Activated CD4-positive, alpha-beta T cell treated with anti-CD3 and anti-CD28 coated beads, Interleukin-2, amount 50 U/mL, for 24 hours (primary cell): ENCODE results near the gene LRRC8B.
"Not testable (repeated sequence)": the region's sequence is repeated elsewhere in the genome, so short reads cannot be mapped to it uniquely, and the experiment has no call there.

Source experiments
- DNase-seq, 2 donors: peaks; one replicate each; pipeline ENCODE4 v3.0.0-alpha.2; 2020; ENCODE audit warnings: low read depth in 1 of 2, low spot score in 1 of 2

LRRC8B gene

GRCh38 chr1:89523572-89524368 lies 859 bp upstream of the LRRC8B start:
- peak; percentile 18 to 60 for DNase-seq

GRCh38 chr1:89525169-89525855 lies 683 bp downstream of the LRRC8B start:
- peak in 1 of 2 donors; percentile 24 for DNase-seq

GRCh38 chr1:89527256-89527655 lies 2.6 kb downstream of the LRRC8B start:
- DNase-seq, result no peak

GRCh38 chr1:89527750-89528381 lies 3.2 kb downstream of the LRRC8B start:
- no peak for DNase-seq

GRCh38 chr1:89528382-89528780 lies 3.8 kb downstream of the LRRC8B start:
- DNase-seq, result no peak

GRCh38 chr1:89529196-89529595 lies 4.6 kb downstream of the LRRC8B start:
- no peak for DNase-seq

- no peak for DNase-seq
Observed at GRCh38 chr1:89530444-89531089, 5.9 kb downstream of the LRRC8B start.

GRCh38 chr1:89531480-89532139 lies 7.0 kb downstream of the LRRC8B start:
- DNase-seq, result no peak

- no peak for DNase-seq
Observed at GRCh38 chr1:89532228-89532627, 7.6 kb downstream of the LRRC8B start.

- no peak for DNase-seq
Observed at GRCh38 chr1:89532866-89533265, 8.2 kb downstream of the LRRC8B start.

- no peak for DNase-seq
Observed at GRCh38 chr1:89535537-89535936, 10.9 kb downstream of the LRRC8B start.

- no peak for DNase-seq
Observed at GRCh38 chr1:89536555-89537341, 12.1 kb downstream of the LRRC8B start.

- no peak for DNase-seq
Observed at GRCh38 chr1:89538361-89538760, 13.7 kb downstream of the LRRC8B start.

GRCh38 chr1:89539128-89539527 lies 14.5 kb downstream of the LRRC8B start:
- no peak for DNase-seq

- DNase-seq, result peak in 1 of 2 donors; percentile 26
Observed at GRCh38 chr1:89540406-89540970, 15.9 kb downstream of the LRRC8B start.

GRCh38 chr1:89542345-89542744 lies 17.7 kb downstream of the LRRC8B start:
- no peak for DNase-seq

GRCh38 chr1:89543632-89544031 lies 19.0 kb downstream of the LRRC8B start:
- not testable (repeated sequence) for DNase-seq

- peak in 1 of 2 donors; percentile 84 for DNase-seq
Observed at GRCh38 chr1:89545264-89546038, 20.8 kb downstream of the LRRC8B start.
